ENCODE data around the gene DDX25.

DDX25 gene

DNA sequence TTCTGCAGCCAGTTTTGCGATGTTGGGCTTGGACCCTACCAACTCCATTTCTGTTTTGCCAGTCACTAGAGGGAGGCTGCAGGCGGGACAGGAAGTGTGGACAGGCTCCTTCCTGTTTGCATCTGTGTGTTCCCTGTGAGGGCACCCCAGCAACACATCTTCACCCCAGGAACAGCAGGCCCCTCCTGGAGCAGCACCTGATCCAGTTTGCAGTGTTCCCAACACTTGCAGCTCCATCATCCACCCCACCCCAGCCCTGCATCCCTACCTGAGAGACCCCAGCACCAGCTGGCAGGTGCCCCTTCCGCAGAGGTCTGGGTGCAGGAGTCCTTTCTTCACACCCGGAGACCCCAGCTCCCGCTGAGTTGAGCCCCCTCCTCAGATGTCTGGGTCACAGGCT lies 34.1 kb downstream of the DDX25 start:
- no peak for DNase-seq (ENCODE audit: extremely low spot score)
- no peak for TF ChIP-seq ZNF384 (IDR thresholded peaks at IDR 0.05)
- no peak for TF ChIP-seq NFRKB (IDR thresholded peaks at IDR 0.05)
- no peak for TF ChIP-seq LEF1 (IDR thresholded peaks at IDR 0.05; ENCODE audit: borderline replicate concordance)
- no peak for TF ChIP-seq ELF4 (IDR thresholded peaks at IDR 0.05)
- no peak for TF ChIP-seq HDGF (IDR thresholded peaks at IDR 0.05; ENCODE audit: borderline replicate concordance)
- TF ChIP-seq, protein P1, sequence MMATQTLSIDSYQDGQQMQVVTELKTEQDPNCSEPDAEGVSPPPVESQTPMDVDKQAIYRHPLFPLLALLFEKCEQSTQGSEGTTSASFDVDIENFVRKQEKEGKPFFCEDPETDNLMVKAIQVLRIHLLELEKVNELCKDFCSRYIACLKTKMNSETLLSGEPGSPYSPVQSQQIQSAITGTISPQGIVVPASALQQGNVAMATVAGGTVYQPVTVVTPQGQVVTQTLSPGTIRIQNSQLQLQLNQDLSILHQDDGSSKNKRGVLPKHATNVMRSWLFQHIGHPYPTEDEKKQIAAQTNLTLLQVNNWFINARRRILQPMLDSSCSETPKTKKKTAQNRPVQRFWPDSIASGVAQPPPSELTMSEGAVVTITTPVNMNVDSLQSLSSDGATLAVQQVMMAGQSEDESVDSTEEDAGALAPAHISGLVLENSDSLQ (IDR thresholded peaks at IDR 0.05), result no peak
- CTCF ChIA-PET, result interaction anchor here (1.4 kb wide), 1 partner anchor 255 kb away, joined by 4 read pairs; no protein-coding TSS in a partner anchor
- POLR2A ChIA-PET, result interaction anchor here (1.2 kb wide), 1 partner anchor 123 kb away, joined by 3 read pairs; no protein-coding TSS in a partner anchor

DNA sequence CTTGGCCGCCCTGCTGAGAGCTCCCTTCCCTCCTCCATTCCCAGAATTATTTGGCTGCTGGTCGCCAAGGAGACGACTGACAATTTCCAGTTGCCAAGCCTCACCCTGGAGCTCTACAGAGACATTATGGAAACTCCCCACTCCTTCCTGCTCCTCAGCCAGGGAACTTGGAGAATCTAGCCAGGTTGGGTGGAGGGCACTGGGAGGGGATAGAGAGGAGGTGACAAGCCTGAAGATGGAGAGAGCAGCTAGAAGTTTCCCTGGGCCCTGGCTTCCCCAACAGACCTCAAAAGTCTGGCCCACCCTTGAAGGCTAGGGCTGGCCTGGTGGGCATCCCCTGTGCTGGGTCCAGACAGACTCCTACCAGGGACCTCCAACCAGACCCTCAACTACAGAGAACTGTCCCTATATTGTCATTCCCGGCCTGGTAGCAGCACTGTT lies 34.8 kb downstream of the DDX25 start:
- CTCF ChIA-PET, result interaction anchor here (1.2 to 1.4 kb wide), 2 partner anchors 7 to 255 kb away, joined by 4 read pairs; no protein-coding TSS in a partner anchor

DNA sequence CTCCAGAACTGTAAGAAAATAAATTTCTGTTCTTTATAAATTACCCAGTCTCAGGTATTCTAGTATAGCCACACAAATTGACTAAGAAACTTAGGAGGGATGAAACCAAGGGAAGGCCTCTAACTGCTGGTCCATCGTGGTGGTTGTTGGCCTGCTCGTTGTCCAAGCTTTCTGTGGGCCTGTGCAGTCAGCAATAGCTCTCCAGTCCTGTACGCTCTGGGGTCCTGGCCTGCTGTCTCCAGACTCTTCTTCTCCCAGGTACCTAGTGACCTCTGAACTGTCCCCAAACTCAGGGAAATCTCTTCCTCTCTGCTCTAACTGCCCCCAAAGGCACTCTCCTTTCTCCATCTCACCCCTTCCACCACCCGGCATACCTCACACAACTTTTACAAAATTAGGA lies 35.8 kb downstream of the DDX25 start:
- CTCF ChIA-PET, result interaction anchor here (0.7 to 1.2 kb wide), 3 partner anchors 8 to 254 kb away, joined by 3 to 7 read pairs (median 4); no protein-coding TSS in a partner anchor
- POLR2A ChIA-PET, result interaction anchor here (1.2 kb wide), 1 partner anchor 313 kb away, joined by 3 read pairs; no protein-coding TSS in a partner anchor
- DNase-seq (ENCODE audit: extremely low spot score), result no peak
- TF ChIP-seq, protein P1 (IDR thresholded peaks at IDR 0.05), result no peak
- TF ChIP-seq TARDBP (IDR thresholded peaks at IDR 0.05) (no peak), ELF4 (IDR thresholded peaks at IDR 0.05) (no peak), FOXM1 (IDR thresholded peaks at IDR 0.05; ENCODE audit: borderline replicate concordance) (no peak), SUZ12 (IDR thresholded peaks at IDR 0.05) (no peak), NFRKB (IDR thresholded peaks at IDR 0.05) (no peak), FOXK2 (IDR thresholded peaks at IDR 0.05) (no peak), LEF1 (IDR thresholded peaks at IDR 0.05; ENCODE audit: borderline replicate concordance) (no peak), ZNF384 (IDR thresholded peaks at IDR 0.05) (no peak), HDGF (IDR thresholded peaks at IDR 0.05; ENCODE audit: borderline replicate concordance) (no peak), ARNT (IDR thresholded peaks at IDR 0.05) (no peak), SP1 (IDR thresholded peaks at IDR 0.05) (no peak), BHLHE40 (IDR thresholded peaks at IDR 0.05; ENCODE audit: borderline replicate concordance) (no peak), FOXA1 (IDR thresholded peaks at IDR 0.05) (no peak)

More for the DNA sequence above, 34.8 kb downstream of the DDX25 start:
- POLR2A ChIA-PET, result no interaction called here
- DNase-seq (ENCODE audit: extremely low spot score), result no peak
- TF ChIP-seq HDGF (IDR thresholded peaks at IDR 0.05; ENCODE audit: borderline replicate concordance), result no peak

DNA sequence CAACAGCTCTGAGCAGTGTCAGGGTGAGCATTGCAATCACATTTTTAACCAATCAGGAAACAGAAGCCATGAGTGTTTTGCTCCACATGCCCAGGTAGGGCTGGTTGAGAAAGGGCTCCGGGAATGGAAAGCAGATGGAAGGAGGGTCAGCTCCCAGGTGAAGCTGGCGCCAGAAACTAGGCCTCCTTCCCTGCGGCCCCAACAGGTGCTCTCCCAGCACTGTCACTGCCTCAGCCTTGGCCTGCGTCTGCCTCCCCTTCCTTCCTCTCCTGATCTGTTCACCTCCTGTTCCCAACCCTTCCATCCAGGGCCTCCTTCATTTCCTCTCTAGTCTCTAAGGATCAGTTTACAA lies 36.9 kb downstream of the DDX25 start:
- no peak for DNase-seq (ENCODE audit: extremely low spot score)
- ChIA-PET CTCF (interaction anchor here (0.7 to 1.6 kb wide), 2 partner anchors 166 to 253 kb away, joined by 5 read pairs; no protein-coding TSS in a partner anchor), POLR2A (interaction anchor here (1.2 kb wide), 1 partner anchor 314 kb away, joined by 3 read pairs; no protein-coding TSS in a partner anchor)
- TF ChIP-seq LEF1 (IDR thresholded peaks at IDR 0.05; ENCODE audit: borderline replicate concordance), result no peak
- TF ChIP-seq FOXM1 (IDR thresholded peaks at IDR 0.05; ENCODE audit: borderline replicate concordance), result no peak
- no peak for TF ChIP-seq BHLHE40 (IDR thresholded peaks at IDR 0.05; ENCODE audit: borderline replicate concordance)
- TF ChIP-seq FOXA1 (IDR thresholded peaks at IDR 0.05), result no peak
- TF ChIP-seq NFRKB (IDR thresholded peaks at IDR 0.05), result no peak
- TF ChIP-seq TARDBP (IDR thresholded peaks at IDR 0.05), result no peak
- no peak for TF ChIP-seq ZNF384 (IDR thresholded peaks at IDR 0.05)

DNA sequence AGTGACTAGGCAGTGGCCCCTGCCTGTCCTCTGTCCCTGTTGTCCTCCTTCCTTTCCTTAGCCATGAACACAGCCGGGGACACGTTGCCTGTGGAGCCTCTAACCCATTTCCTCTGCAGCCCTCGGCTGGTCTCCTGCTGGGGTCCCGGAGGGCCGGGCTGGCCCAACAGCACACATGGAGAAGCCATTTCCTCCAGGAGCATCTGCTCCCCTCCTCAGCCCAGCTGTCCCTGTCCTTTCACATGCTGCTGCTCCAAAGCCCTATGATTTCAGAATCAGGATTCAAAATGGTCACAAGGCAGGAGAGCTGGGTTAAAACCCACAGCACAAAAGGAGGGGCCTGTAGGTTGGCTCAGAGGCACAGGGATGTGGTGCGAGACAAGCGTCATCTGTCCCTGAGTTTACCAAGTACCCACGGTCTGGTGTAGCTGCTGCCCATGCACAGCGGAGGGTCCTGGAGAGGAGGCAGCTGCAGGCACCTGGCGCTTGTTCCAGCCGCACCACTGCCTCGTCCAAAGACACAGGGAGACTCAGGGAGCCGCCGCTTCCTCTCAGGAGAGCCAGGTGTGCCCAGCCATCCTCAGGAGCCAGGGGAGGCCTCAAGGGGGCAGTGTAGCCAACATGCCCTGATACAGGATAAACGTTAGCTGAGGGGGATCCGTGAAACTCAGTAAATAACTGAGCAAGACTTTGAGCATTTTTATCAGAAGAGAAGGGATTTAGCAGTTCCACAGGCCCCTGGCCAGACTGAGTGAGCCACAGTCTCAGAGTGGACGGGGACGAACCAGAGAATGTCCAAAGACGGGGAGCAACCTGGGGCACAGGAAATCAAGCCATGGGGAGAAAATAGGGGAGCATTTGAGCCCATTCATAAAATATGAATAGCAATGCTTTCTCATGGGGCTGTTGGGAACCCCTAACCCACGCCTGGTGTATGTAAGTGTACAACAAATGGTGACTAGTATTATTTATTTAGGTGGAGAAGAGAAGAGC lies 37.6 kb downstream of the DDX25 start:
- POLR2A ChIA-PET, result interaction anchor here (1.2 kb wide), 1 partner anchor 315 kb away, joined by 3 read pairs; no protein-coding TSS in a partner anchor
- DNase-seq (ENCODE audit: extremely low spot score), result peak; percentile 72
- CTCF ChIA-PET, result interaction anchor here (0.6 to 1.9 kb wide), 7 partner anchors 10 to 252 kb away, joined by 3 to 9 read pairs (median 5); partner anchors contain the start of gene CDON
- no peak for TF ChIP-seq SUZ12 (IDR thresholded peaks at IDR 0.05)
- TF ChIP-seq, protein P1 (IDR thresholded peaks at IDR 0.05), result no peak
- TF ChIP-seq ZNF384 (IDR thresholded peaks at IDR 0.05), result no peak
- no peak for TF ChIP-seq ELF4 (IDR thresholded peaks at IDR 0.05)
- TF ChIP-seq CTBP1 (IDR thresholded peaks at IDR 0.05; ENCODE audit: borderline replicate concordance), result no peak
- TF ChIP-seq SP1 (IDR thresholded peaks at IDR 0.05), result no peak
- TF ChIP-seq FOXK2 (IDR thresholded peaks at IDR 0.05), result no peak
- TF ChIP-seq ARNT (IDR thresholded peaks at IDR 0.05), result no peak
- no peak for TF ChIP-seq NFRKB (IDR thresholded peaks at IDR 0.05)
- TF ChIP-seq FOXM1 (IDR thresholded peaks at IDR 0.05; ENCODE audit: borderline replicate concordance), result no peak
- TF ChIP-seq BHLHE40 (IDR thresholded peaks at IDR 0.05; ENCODE audit: borderline replicate concordance), result no peak
- no peak for TF ChIP-seq FOXA1 (IDR thresholded peaks at IDR 0.05)
- TF ChIP-seq TARDBP (IDR thresholded peaks at IDR 0.05), result no peak
- no peak for TF ChIP-seq LEF1 (IDR thresholded peaks at IDR 0.05; ENCODE audit: borderline replicate concordance)
- no peak for TF ChIP-seq HDGF (IDR thresholded peaks at IDR 0.05; ENCODE audit: borderline replicate concordance)
- TF ChIP-seq L3MBTL2 (conservative IDR thresholded peaks at IDR 0.05), result no peak

Data from HEK293T (cell line).